LNCaP clone FGC (cell line): ENCODE measurements around the gene CRP.
"Not testable (repeated sequence)": the region's sequence is repeated elsewhere in the genome, so short reads cannot be mapped to it uniquely, and the experiment has no call there.

Experiments
- DNase-seq: peaks from one replicate; pipeline ENCODE4 v3.0.0-alpha.2; 2011; ENCODE audit warnings: low read depth
- H3K4me3 ChIP-seq: 2 replicates; pipeline ENCODE4 v1.5.1; 2011; ENCODE audit warnings: mild to moderate bottlenecking, low read depth, low read length, control low read depth
- TF ChIP-seq, protein P1 (sequence below): IDR thresholded peaks from 2 replicates; pipeline ENCODE4 v1.5.1; 2012; ENCODE audit warnings: mild to moderate bottlenecking; ENCODE audit not compliant: control insufficient read depth, insufficient read depth; ENCODE audit errors: extremely low read depth

The CRP gene

DNA sequence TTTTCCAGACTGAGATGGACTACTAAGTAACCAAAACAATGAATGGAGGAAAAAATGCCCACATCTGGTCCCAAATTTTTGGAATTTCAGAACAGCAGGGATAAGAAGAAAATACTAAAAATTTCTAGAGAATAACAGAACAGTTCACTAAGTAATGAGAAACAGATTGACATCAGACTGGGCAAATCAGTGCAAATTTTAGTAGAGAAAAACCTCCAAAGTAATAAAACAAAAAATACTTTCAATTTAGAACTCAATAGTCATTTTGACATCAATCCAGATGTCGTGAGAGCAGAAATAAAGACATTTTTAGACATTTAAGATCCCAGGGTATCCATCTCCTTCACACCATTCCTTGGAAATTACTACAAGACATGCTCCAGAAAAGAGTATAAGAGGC lies 39.3 kb downstream of the CRP start:
- TF ChIP-seq, protein P1, sequence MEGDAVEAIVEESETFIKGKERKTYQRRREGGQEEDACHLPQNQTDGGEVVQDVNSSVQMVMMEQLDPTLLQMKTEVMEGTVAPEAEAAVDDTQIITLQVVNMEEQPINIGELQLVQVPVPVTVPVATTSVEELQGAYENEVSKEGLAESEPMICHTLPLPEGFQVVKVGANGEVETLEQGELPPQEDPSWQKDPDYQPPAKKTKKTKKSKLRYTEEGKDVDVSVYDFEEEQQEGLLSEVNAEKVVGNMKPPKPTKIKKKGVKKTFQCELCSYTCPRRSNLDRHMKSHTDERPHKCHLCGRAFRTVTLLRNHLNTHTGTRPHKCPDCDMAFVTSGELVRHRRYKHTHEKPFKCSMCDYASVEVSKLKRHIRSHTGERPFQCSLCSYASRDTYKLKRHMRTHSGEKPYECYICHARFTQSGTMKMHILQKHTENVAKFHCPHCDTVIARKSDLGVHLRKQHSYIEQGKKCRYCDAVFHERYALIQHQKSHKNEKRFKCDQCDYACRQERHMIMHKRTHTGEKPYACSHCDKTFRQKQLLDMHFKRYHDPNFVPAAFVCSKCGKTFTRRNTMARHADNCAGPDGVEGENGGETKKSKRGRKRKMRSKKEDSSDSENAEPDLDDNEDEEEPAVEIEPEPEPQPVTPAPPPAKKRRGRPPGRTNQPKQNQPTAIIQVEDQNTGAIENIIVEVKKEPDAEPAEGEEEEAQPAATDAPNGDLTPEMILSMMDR, result no peak
- no peak for DNase-seq
- no peak overlapping the region for H3K4me3 ChIP-seq

DNA sequence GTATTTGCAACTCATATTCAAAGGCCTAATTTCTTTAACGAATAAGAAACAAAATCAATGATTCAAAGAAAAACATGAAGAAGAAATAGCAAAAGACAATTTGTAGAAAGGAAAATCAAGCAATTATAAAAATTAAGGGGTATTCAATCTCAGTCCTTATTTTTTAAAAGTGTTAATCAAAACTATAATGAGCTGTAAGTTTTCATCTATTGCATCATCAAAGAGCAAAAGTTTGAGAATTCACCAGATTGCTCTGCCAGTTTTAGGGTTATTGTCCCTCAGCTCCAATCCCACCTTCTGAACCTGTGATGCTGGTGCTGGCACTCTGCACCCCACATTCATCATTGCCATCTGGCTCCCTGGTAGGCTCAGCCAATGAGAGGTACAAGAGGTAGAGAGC lies 42.0 kb downstream of the CRP start:
- not testable (repeated sequence) for H3K4me3 ChIP-seq, DNase-seq

DNA sequence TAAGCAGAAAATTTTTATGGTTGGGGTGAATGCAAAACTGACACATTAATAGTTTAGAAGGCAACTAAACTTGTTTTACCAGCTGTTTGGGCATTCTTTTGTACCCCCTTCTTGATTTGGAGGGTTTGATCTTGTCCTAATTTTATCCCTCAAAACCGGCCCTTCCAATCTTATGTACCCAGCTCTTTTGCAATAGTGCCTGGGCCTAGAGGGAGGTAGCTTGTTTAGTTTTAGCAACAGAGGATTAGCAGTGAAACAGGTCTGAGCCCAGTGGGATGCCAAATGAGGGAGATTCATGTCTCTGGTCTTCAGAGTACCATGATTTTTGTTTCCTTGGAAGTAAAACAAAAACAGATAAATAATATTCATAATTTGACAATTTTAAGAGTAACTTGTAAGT lies 45.1 kb downstream of the CRP start:
- TF ChIP-seq, protein P1, result no peak
- no peak overlapping the region for H3K4me3 ChIP-seq
- peak; percentile 50 for DNase-seq

DNA sequence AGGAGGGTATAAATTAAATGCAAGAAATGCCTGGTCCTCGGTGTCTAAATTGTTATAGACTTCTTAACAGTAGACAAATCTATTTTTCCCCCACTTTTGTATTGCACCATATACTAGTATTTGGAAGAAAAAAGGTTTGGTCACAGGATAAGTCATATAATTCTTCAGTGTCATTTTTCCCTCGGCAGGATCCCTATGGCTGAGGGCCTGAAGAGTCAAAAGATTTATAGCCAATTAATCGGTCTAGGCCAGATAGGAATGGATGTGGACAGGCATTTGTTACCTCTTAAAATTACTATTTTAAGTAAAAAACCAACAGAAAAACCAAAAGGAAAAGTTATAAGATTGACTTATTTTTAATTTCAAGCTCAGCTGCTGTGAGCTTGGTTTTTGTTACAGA lies 45.6 kb downstream of the CRP start:
- no peak overlapping the region for H3K4me3 ChIP-seq
- TF ChIP-seq, protein P1, result no peak
- no peak for DNase-seq

DNA sequence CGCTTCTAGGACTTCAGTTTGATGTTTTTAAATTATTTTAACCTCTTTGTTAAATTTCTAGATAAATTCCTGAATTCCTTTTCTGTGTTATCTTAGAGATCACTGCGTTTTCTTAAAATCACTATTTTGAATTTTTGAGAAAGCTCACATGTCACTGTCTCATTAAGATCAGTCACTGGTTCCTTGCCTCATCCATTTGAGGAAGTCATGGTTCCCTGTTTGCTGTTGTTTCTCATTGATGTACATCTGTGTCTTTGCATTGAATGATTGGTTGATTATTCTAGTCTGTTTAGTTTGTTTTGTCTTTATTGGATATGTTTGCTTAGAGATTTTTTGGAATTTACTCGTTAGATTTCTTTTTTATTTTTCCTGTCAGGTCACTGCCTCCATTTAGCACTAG lies 50.1 kb downstream of the CRP start:
- no peak for DNase-seq
- H3K4me3 ChIP-seq, result no peak overlapping the region
- TF ChIP-seq, protein P1, result no peak

DNA sequence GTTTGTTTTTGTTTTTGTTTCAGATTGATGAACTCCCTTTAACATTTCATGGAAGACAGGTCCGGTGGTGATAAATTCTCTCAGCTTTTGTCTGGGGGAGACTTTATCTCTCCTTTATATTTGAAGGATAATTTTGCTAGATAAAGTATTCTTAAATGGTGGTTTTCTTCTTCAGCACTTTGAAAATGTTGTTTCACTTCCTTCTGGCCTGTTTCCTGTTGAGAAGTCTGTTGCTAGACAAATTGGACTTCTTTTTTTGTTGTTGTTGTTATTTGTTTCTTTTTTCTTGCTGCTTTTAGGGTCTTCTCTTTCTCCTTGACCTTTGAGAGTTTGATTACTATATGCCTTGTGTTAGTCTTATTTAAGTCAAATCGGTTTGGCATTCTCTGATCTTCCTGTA lies 50.8 kb downstream of the CRP start:
- TF ChIP-seq, protein P1, result no peak
- no peak overlapping the region for H3K4me3 ChIP-seq

More for the DNA sequence above, 50.8 kb downstream of the CRP start:
- no peak for DNase-seq
